RWPE2 (cell line): ENCODE data around the gene HADH.
"Not testable (repeated sequence)": the region's sequence is repeated elsewhere in the genome, so short reads cannot be mapped to it uniquely, and the experiment has no call there.

ENCODE experiments used
- ATAC-seq: fragments of 200-7000 bp; cut with Tn5 transposase; 3 replicates; pipeline ENCODE4 v1.9.1; 2021; ENCODE audit warnings: low read depth
- DNase-seq: peaks from one replicate; pipeline ENCODE4 v3.0.0-alpha.2; 2020; ENCODE audit warnings: low spot score
- H3K27ac ChIP-seq: fragments of 450-650 bp; 2 replicates; pipeline ENCODE4 v1.5.1; 2017; ENCODE audit warnings: mild to moderate bottlenecking; ENCODE audit not compliant: poor library complexity, severe bottlenecking
- H3K27me3 ChIP-seq: fragments of 250-450 bp; sonication (Bioruptor Pico); 2 replicates; pipeline ENCODE4 v1.5.1; 2021; ENCODE audit warnings: mild to moderate bottlenecking, moderate library complexity; ENCODE audit not compliant: insufficient read depth, poor library complexity, severe bottlenecking
- H3K36me3 ChIP-seq: fragments of 250-450 bp; sonication (Bioruptor Pico); 2 replicates; pipeline ENCODE4 v1.5.1; 2020; ENCODE audit warnings: low read depth, mild to moderate bottlenecking, moderate library complexity
- H3K4me1 ChIP-seq: fragments of 250-450 bp; sonication (Bioruptor Pico); 2 replicates; pipeline ENCODE4 v1.5.1; 2021; ENCODE audit warnings: mild to moderate bottlenecking, moderate library complexity; ENCODE audit not compliant: insufficient read depth, poor library complexity, severe bottlenecking
- H3K4me3 ChIP-seq: fragments of 250-450 bp; sonication (Bioruptor Pico); 2 replicates; pipeline ENCODE4 v1.5.1; 2021; ENCODE audit warnings: mild to moderate bottlenecking, moderate library complexity; ENCODE audit not compliant: severe bottlenecking
- H3K9me3 ChIP-seq: fragments of 250-450 bp; sonication (Bioruptor Pico); 2 replicates; pipeline ENCODE4 v1.5.1; 2021; ENCODE audit warnings: mild to moderate bottlenecking, moderate library complexity; ENCODE audit not compliant: severe bottlenecking
- CTCF ChIP-seq: fragments of 450-650 bp; IDR thresholded peaks from one replicate; pipeline ENCODE4 v1.5.1; 2017; ENCODE audit warnings: mild to moderate bottlenecking, moderate library complexity; ENCODE audit not compliant: poor library complexity, severe bottlenecking

HADH gene

GRCh38 chr4:108048157-108048556 lies 58.5 kb downstream of the HADH start:
- TF ChIP-seq CTCF = no peak
- no peaks in the 10 kb centered on the region for H3K9me3 ChIP-seq
- no peak for ATAC-seq
- H3K27me3 ChIP-seq = no peaks in the 10 kb centered on the region
- no peak overlapping the region for H3K27ac ChIP-seq
- DNase-seq = no peak
- peaks cover 7% of the 10 kb centered on the region for H3K4me1 ChIP-seq
- H3K4me3 ChIP-seq = no peak overlapping the region
- no peaks in the 10 kb centered on the region for H3K36me3 ChIP-seq

GRCh38 chr4:108048997-108049396 lies 59.3 kb downstream of the HADH start:
- Histone ChIP-seq H3K4me1 (peaks cover 7% of the 10 kb centered on the region), H3K9me3 (no peaks in the 10 kb centered on the region), H3K36me3 (no peaks in the 10 kb centered on the region), H3K27ac (no peak overlapping the region), H3K4me3 (no peak overlapping the region), H3K27me3 (no peaks in the 10 kb centered on the region)
- DNase-seq = no peak
- TF ChIP-seq CTCF = no peak
- ATAC-seq = no peak

GRCh38 chr4:108049406-108049805 lies 59.7 kb downstream of the HADH start:
- Histone ChIP-seq H3K36me3 (no peaks in the 10 kb centered on the region), H3K4me1 (peaks cover 7% of the 10 kb centered on the region), H3K9me3 (no peaks in the 10 kb centered on the region), H3K27me3 (no peaks in the 10 kb centered on the region), H3K27ac (no peak overlapping the region), H3K4me3 (no peak overlapping the region)
- ATAC-seq (no peak), DNase-seq (no peak)
- no peak for TF ChIP-seq CTCF

GRCh38 chr4:108050166-108051111 lies 60.8 kb downstream of the HADH start:
- H3K4me3 ChIP-seq, H3K27ac ChIP-seq, DNase-seq, H3K27me3 ChIP-seq, H3K9me3 ChIP-seq, ATAC-seq, H3K36me3 ChIP-seq, H3K4me1 ChIP-seq: not testable (repeated sequence)

- DNase-seq = no peak
- H3K36me3 ChIP-seq = no peaks in the 10 kb centered on the region
- H3K27me3 ChIP-seq = no peaks in the 10 kb centered on the region
Observed at GRCh38 chr4:108051343-108051742, 61.7 kb downstream of the HADH start.

More at GRCh38 chr4:108051343-108051742, 61.7 kb downstream of the HADH start:
- no peak for TF ChIP-seq CTCF
- no peak overlapping the region for H3K4me3 ChIP-seq
- no peak overlapping the region for H3K27ac ChIP-seq
- H3K4me1 ChIP-seq = no peaks in the 10 kb centered on the region
- no peak for ATAC-seq
- H3K9me3 ChIP-seq = no peaks in the 10 kb centered on the region
